ENCODE data around the gene SLC47A1.
"Not testable (repeated sequence)": the region's sequence is repeated elsewhere in the genome, so short reads cannot be mapped to it uniquely, and the experiment has no call there.

The SLC47A1 gene

DNA sequence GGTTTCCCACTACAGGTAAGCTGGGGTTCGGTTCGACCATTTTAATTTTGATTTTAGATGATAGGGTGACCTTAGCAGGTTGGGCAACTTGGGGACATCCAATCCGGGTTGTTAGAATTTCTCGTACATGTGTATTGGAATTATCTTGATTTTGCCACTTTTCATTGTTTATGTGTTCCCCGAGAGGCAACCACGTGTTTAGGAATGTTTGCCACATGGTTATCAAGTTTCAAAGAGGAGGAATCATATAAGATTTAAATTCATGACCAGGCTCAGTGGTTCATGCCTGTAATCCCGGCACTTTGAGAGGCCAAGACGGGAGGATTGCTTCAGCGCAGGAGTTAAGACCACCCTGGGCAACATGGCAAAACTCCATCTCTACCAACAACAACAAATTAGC is 10.0 kb upstream of the SLC47A1 start:
- no peak for DNase-seq

DNA sequence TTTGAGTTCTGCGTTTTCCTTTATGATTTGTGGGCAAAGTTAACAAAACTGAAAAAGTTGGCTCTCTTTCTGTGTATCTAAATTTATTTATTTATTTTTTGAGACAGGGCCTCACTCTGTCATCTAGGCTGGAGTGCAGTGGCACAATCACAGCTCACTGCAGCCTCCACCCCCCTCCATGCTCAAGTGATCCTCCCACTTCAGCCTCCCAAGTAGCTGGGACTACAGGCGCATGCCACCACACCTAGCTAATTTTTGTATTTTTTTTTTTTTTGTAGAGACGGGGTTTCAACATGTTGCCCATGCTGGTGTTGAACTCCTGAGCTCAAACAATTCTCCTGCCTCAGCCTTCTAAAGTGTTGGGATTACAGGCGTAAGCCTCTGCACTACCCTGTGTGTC is 6.7 kb upstream of the SLC47A1 start:
- DNase-seq: not testable (repeated sequence)

DNA sequence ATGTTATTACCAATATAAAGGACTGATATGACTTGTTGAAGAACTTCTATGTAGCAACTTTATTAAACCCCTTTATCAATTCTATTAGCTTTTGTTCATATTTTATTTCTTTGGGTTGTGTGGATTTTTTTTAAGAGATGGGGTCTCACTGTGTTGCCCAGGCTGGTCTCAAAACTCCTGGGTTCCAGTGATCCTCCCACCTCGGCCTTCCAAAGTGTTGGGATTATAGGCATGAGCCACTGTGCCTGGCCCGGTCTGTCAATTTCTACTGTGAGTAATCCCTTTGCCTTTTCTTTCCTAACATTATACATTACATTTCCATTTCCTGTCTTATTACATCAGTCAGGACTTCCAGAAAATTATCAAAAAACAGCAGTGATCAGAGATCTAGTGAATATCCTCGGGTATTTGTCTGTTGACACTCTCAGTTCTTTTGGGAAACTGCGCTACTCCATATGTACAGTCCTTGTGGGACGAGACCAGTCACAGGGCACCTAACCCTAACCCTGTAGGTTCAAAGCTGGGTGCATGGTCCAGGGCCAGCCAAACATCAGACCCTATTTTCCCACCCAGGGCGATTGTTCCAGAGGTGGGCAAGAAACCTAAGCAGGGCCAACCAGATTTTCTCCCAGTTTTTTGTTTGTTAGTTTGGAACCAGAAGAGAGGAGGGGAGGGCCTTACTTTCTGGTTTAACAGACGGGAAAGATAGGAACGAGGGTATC is 1.7 kb upstream of the SLC47A1 start:
- DNase-seq: no peak

DNA sequence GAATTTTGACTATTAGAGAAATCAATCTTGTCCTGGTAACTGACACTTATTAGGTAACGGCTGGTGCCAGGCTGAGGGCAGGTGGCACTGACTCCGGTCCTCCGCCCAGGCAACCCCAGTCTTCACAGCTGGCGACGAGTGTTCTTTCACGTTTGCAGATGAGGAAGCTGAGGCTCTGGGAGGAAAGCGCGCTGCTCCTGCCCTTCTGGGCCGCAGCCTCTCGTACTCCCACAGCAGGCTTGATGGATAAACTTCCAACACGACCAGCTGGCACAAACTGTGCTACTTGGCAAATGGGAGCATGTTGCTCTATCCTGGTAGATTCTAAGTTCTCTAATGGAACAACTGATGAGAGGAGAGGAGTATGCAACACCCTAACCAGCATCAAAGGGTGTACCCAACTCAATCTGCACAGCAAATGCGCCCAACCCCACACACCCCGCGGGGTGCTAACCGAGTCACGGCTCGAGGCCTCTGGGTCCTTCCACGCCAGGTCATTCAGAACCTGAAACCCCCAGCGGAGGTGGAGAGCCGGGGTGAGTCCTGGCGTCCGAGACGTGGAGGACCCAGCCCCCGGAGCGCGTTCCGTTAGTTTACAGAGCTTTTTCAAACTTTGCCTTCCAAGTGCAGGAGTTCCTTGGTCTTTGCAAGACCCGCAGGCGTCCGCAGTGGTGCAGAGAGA is 477 bp upstream of the SLC47A1 start:
- DNase-seq: no peak

DNA sequence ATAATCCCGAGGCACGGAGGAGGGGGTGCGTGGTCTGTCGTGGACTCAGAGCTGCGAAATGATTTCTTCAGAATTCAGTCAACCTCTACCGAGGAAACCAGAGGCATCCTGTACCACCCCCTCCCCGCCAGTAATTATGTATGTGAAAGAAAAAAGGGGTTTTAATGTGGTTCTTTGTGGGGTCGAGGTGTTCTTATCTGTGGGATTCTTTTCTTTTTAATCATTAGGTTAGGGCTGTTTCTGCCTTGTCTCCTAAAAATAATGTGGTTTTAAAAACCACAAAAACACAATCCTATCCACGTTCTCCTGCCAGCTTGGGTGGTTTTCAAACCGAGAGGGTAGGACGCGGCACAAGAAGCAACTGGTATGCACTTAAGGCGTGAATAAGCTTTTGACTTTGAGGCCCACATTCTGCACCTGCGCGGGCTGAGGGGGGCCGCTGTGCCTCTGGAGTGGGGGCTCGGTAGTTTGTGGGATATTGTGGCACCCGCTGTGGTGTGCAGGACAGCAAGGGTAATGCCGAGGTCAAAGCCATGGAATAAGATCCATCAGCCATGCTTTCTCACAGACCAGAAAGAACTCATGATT is 1.0 kb downstream of the SLC47A1 start:
- no peak for DNase-seq

DNA sequence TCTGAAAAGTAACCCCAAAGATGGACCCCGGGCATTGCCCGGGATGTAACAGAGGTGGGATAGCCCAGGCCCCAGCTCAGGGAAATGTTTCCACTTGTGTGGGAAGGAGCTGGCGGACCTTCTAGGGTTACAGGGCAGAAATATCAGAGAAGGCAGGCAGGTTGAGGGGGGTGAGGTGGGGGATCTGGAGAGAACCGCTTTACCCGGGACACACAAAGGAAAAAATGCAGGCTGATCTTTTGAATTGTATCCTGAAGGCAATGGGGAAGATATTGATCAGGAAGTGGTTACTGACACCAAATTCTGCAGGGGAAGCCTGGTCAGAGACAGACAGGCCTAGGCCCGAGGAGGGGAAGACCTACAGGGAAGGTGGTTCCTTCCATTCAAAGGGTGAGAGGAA is 3.5 kb downstream of the SLC47A1 start:
- DNase-seq: no peak

DNA sequence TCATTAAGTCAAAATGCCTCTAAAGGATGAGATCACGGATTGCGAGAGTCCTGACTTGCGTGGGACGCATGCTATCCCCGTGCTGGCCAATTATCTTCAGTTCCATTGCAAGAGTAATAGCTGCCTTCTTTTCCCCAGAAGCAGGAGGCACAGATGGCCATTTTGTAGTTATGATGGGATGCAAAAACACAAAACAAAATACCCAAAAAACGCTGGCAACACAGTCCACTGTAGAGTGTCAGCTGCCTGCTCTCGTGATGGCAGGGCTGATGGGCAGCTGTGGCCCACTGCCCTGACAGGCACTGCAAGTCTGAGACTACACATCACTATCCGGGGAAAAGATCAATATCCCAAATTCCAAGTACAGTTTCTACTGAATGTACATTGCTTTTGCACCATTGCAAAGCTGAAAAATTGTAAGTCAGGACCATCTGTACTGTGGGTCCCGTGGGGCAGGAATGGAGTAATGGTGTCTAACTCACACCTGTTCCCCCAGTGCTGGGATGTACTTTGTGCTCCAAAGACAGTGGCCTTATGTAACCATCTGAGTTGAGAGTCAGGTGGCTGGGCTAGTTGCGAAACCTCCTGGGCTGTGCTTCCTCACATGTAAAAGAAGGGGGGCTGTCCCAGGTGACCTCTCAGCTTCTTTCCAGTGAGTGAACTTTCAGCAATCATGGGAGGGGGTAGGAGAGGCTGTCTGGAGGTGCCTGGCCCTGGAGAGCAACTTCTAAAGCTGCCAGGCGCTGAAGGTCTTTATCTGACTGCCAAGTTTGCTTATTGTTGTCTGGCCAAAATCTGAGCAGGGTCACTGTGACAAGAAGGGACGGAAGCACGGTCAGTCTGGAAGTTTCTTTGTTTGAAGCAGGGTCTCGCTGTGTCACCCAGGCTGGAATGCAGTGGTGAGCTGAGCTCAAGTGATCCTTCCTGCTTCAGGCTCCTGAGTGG is 4.7 kb downstream of the SLC47A1 start:
- DNase-seq: no peak

DNA sequence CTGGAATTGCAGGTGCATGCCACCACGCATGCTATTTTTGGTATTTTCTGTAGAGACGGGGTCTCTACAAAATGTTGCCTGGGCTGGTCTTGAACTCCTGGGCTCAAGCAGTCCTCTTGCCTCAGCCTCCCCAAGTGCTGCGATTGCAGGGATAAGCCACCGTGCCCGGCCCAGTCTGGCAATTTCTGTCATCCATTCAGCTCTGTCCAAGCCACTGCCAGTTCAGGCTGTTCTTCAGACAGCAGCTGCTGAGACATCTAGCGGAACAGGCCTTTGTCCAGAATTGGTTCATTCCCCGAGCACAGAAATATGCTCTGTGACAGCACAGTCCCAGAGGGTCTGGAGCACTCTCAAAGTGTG is 5.4 kb downstream of the SLC47A1 start:
- no peak for DNase-seq

DNA sequence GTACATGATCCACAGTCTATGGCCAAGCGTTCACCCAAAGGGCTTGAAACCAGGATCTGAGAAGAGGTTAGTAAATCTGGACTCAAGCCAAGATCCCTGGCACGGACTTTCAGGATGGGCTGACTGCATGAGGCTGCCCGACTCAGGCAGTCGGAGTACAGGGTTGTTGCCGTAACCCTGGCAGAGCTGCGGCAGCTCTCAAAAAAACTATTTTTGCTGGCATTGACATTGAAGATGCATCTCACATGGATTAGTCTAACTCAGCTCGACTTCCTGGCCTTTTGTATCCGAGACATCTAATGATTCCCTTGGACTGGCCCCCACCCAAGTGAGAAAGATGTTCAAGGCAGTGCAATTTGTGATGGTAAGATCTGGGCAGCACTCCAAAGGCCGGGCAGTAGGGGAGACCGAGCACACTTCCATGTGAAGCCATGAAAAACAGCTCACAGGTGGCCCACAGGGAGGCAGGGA is 6.2 kb downstream of the SLC47A1 start:
- no peak for DNase-seq

DNA sequence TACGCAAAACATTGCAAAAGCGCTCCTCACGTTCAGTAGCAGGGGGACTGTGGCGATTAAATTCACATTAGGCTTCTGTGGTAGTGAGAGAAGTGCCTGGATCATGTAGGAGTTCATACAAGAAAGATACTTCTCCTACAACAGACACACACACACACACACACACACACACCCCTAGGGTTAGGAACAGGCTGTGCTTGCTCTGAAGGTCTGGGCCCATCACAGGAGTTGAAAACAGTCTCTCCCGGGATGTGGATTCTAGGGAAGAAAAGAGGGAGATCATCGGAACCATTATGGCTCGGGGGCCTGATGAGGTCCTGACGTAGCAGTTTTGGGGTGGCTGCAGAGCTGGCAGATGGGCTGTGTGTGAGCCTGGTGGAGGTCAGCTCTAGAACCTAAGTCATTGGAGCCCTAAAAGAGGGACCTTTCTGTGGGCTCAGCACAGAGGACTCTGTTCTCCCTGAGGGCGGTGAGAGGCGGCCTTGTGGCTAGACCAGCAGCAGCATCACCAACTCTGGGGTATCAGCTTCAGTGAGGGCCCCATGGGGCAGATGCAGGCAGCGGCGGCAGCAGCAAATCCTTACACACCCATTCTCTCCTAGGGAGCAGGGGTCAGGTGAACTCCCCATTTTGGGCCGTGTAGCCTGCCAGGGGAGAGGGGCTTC is 7.2 kb downstream of the SLC47A1 start:
- DNase-seq: no peak

DNA sequence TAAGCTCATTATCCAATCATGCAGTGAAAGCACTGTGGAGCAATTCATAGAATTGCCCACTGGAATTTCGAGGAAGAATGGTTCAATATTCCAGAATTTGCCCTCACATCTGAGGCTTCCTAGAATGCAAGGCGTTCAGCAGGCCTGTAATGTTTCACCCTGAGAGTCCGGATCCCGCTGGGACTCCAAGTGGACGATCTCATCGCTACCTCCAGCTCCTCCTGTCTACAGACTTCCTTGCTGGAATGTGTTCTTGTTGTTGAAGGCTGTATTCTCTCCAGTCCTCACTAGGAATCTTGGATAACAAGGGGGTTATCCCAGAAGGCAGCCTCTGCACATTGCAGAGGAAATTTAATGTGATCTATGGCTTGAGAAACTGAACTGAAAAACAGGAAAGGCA is 7.8 kb downstream of the SLC47A1 start:
- no peak for DNase-seq

DNA sequence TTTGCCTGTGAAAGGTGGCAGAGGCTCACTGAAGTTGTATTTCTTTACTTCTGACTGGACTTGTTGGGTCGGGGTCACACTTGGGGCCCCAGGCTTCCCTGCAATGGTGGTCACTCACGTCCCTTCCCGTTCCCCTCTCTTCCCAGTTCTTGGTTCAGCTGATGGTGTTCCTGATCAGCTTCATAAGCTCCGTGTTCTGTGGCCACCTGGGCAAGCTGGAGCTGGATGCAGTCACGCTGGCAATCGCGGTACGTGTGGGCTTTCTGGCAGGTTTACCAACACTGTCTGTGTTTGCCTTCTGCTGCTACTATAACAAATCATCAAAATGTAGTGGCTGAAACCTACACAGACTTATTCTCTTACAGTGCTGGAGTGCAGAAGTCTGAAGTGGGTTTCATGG is 8.6 kb downstream of the SLC47A1 start:
- DNase-seq: no peak

DNA sequence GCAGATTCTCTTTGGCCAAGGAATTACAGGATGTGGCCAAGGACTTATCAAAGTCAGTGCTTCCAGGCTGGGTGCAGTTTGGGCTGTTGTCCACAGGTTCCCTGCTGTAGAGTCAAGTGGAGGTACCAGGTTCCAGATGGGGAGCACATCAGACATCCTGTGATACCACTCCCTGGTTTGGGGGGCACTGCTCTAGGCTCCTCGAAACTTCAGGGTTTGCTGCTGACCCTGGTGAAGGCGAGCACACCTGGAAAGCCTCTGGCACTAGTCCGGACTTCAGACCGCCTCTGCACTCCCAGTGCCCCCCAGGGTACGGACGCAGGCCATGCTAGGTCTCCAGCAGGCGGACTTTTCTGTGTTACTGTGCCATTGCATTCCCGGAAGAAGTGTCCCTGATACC is 10.7 kb downstream of the SLC47A1 start:
- no peak for DNase-seq

DNA sequence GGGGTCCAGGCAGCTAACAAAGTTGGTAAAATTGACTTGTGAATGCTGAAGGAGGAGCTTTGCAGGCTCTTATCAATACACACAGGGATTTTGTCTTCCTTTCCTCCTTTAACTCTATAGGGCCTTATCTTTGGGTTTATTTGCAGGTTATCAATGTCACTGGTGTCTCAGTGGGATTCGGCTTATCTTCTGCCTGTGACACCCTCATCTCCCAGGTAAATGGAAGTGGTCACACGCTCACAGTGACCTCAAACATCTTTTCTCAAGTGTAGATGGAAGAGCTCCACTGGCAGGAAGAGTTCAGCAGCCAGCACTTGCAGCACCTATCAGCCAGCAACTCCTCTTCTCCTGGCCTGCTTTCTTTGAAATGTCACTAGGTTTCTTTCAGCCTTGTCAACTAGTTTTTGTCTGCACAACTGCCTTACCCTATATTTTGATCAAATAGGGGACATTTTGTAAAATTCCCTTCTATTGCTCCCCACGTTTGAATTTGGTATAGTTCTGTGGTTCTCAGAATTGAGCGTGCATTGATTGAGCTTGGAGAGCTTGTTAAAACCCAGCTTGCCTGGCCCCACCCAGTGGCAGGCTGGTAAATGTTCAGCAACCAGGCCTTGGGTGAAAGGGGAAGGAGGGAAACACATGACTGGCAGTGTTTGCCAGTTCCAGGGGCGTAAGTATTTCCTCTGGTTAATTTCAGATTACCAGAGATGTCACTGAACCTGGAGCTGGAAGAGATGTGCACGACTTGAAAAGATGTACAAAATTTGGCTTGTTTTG is 12.8 kb downstream of the SLC47A1 start:
- peak; percentile 24 for DNase-seq

DNA sequence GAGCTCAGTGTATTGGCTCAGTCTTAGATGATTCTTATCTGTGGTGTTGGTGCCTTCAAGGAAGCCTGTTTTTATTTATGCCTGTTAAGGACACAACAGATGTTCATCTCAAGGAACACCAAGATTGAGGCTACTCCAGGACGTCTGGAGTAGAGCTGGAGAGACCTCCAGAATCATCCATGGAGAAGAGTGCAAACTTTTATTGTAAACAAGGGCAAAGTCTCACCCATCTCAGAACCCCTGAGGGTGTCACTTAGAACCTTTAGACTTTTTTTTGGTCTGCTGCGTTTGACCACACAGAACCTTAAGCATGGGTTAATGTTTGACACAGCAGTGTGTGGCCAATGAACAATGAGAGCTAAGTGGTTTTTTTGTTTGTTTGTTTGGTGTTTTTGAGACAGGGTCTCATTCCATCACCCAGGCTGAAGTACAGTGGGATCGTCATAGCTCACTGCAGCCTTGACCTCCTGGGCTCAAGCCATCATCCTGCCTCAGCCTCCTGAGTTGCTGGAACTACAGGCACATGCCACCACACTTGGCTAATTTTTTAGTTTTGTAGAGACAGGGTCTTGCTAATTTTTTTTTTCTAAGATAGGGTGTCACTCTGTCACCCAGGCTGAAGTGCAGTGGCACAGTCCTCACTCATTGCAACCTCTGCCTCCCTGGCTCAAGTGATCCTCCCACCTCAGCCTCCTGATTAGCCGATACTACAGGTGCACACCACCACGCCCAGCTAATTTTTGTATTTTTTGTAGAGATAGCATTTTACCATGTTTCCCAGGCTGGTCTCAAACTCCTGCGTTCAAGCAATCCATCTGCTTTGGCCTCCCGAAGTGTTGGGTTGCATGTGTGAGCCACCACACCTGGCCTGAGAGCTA is 16.3 kb downstream of the SLC47A1 start:
- no peak for DNase-seq

DNA sequence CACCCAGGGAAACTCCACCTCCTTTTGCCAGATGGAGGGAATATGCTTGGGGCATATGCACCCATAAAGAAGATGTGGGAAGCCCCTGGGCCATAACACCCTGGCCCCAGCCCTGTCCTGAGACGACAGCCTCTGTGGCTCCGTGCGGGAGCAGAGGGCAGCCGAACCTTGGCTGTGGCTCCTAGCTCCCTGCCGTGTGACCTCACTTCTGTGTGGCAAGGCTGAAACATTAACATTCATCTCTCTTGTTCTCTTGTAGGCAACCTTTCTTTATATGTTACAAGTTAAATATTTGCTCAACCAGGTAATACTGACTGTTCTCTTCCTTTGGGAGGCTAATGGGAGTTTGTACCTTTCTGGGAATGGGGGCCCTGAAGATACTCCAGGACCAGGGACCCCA is 17.5 kb downstream of the SLC47A1 start:
- DNase-seq: no peak

DNA sequence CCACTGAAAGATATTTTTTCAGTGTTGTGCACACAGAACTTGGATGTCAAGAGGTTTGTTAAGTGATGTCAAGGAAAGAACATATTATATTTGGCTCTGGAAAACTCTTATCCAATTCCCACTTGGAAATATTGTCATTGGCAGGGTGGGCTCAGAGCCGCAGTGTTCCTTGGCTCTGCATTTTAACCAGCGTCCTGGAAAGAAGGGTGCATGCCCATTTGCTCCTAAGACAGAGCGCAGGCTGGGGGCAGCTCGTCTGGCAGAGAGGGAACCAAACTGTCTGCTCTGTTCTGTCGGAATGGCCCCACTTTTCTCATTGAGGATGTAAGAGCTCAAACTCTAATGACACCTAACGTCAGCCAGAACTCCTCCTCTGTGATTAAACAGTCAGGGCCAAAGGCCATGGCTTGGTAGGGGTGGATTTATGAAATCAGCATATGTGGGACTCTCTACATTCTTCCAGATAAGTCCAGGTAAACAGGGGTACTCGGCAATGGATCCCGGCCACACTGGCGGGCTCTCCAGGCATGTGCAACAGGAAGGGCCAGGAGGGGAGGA is 18.0 kb downstream of the SLC47A1 start:
- no peak for DNase-seq

DNA sequence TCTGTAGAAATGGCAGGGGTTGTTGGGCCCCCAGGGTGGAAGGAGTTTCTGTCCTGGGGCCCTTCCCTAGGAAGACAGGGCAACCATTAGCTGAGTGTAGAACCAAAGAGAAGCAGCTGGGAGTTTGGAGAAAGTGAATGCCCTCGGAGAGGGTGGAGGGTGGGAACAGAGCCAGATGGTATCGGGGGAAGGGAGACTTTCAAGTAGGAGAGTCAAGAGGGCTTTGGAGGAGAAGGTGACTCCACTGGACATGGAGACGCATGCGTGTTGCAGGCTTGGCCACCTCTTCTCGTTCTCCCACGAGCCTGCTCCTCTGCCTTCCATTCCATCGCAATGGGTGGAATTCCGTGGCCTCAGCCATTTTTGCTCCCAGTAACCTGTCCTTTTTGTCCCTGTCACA is 19.4 kb downstream of the SLC47A1 start:
- peak; percentile 76 for DNase-seq

DNA sequence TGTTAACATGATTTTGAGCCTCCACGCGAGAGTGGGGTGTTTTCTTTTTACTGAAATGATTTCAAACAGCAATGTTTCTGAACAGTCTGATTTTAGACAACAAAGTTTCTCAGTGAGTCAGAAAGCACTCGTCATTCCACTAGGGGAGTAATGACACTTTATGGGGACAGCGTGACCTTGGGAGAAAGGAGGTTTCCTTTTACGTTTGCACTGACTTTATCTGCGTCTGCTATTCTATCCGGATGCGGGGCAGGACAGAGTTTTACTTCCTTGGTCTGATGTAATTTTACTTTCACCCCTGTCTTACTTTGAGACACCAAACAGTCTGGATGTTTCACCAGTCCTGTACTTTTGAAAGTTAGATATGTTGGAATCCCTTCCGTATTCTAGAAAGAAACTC is 20.7 kb downstream of the SLC47A1 start:
- DNase-seq: no peak

DNA sequence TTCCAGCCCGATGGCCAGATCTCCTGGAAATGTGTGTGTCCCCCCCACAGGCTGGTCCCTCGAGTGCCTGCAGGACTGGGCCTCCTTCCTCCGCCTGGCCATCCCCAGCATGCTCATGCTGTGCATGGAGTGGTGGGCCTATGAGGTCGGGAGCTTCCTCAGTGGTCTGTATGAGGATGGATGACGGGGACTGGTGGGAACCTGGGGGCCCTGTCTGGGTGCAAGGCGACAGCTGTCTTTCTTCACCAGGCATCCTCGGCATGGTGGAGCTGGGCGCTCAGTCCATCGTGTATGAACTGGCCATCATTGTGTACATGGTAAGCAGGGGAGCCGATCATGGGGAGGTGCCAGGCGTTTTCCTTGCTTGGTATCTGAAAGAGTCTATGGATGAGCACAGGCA is 22.1 kb downstream of the SLC47A1 start:
- no peak for DNase-seq

DNA sequence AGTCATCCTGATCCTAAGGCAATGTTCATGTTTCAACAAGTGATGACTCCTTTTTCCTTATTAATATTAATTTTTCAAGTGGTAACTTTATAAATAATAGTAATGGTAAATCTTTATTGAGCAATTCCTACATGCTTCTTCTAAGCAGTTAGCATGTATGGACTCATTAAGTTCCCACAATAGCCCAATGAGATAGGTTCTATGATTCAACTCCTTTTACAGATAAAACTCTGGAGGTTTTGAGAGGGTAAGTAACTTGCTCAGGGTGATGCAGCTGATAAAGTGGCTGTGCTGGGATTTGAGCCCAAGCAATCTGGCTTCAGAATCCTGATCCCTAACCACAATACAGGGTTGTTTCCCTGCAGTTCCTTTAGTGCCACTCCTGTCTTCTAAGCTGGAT is 25.3 kb downstream of the SLC47A1 start:
- DNase-seq: no peak
